AG09319 (cell line): ENCODE results near the gene SLC7A7.

Source experiments
- DNase-seq: peaks from one replicate; pipeline ENCODE4 v3.0.0-alpha.2; 2010; ENCODE audit warnings: low read depth; ENCODE audit errors: extremely low read depth
- TF ChIP-seq, protein P1 (sequence below): IDR thresholded peaks from 2 replicates; pipeline ENCODE4 v1.5.1; 2011; ENCODE audit warnings: low read depth, mild to moderate bottlenecking, inconsistent platforms, low read length, moderate library complexity

Gene SLC7A7

DNA sequence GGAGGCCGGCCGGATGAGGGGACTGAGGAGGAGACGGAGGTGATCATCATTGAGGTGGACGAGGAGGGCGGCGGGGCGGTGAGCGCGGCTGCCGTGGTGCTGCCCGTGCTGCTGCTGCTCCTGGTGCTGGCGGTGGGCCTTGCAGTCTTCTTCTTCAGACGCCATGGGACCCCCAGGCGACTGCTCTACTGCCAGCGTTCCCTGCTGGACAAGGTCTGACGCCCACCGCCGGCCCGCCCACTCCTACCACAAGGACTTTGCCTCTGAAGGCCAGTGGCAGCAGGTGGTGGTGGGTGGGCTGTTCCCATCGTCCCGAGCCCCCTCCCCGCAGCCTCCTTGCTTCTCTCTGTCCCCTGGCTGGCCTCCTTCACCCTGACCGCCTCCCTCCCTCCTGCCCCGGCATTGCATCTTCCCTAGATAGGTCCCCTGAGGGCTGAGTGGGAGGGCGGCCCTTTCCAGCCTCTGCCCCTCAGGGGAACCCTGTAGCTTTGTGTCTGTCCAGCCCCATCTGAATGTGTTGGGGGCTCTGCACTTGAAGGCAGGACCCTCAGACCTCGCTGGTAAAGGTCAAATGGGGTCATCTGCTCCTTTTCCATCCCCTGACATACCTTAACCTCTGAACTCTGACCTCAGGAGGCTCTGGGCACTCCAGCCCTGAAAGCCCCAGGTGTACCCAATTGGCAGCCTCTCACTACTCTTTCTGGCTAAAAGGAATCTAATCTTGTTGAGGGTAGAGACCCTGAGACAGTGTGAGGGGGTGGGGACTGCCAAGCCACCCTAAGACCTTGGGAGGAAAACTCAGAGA, 30.8 kb upstream of the SLC7A7 start:
- TF ChIP-seq, protein P1, sequence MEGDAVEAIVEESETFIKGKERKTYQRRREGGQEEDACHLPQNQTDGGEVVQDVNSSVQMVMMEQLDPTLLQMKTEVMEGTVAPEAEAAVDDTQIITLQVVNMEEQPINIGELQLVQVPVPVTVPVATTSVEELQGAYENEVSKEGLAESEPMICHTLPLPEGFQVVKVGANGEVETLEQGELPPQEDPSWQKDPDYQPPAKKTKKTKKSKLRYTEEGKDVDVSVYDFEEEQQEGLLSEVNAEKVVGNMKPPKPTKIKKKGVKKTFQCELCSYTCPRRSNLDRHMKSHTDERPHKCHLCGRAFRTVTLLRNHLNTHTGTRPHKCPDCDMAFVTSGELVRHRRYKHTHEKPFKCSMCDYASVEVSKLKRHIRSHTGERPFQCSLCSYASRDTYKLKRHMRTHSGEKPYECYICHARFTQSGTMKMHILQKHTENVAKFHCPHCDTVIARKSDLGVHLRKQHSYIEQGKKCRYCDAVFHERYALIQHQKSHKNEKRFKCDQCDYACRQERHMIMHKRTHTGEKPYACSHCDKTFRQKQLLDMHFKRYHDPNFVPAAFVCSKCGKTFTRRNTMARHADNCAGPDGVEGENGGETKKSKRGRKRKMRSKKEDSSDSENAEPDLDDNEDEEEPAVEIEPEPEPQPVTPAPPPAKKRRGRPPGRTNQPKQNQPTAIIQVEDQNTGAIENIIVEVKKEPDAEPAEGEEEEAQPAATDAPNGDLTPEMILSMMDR: no peak

DNA sequence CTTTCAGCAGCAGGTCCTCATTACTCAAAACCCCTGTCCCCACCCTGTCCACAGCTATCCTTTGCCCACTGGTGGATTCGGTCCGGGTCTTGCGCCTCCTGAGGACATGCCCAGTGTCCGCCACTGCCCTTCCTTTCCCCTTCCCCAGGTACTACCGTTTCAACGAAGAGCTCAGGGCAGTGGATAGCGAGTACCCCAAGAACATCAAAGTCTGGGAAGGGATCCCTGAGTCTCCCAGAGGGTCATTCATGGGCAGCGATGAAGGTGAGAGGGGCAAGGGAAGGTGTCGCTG, 29.8 kb upstream of the SLC7A7 start:
- no peak for DNase-seq
- TF ChIP-seq, protein P1: no peak

More for the DNA sequence above, 30.8 kb upstream of the SLC7A7 start:
- DNase-seq: no peak

DNA sequence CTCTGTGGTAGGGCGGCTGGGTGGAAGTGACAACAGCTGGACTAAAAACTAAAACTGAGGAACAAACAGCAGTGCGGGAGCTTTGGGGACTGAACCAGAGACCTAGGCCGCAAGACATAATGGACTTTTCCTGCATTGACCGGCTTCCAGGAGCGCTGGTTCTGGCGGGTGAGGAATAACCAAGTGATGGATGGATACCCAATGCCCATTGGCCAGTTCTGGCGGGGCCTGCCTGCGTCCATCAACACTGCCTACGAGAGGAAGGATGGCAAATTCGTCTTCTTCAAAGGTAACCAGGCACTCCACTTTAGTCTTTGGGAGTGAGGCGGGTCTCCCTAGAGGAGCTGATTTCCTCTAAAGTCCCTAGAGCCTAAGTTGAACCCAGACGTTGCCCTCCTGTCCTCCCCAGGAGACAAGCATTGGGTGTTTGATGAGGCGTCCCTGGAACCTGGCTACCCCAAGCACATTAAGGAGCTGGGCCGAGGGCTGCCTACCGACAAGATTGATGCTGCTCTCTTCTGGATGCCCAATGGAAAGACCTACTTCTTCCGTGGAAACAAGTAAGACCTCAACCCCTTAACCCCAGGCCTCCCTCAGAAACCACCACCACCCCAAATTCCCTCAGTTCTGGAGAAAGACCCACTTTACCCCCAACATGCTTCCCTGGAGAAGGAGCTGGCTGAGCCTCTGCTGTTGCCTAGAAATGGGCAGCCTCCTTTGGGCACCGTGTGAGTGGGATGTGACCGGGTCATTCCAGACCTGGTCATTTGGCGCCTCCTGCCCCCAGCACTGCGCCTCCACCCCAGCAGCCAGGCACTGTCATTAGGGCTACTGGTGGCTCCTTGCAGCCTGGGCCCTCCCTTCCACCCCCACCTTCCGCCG, 29.2 kb upstream of the SLC7A7 start:
- TF ChIP-seq, protein P1: no peak
- no peak for DNase-seq

DNA sequence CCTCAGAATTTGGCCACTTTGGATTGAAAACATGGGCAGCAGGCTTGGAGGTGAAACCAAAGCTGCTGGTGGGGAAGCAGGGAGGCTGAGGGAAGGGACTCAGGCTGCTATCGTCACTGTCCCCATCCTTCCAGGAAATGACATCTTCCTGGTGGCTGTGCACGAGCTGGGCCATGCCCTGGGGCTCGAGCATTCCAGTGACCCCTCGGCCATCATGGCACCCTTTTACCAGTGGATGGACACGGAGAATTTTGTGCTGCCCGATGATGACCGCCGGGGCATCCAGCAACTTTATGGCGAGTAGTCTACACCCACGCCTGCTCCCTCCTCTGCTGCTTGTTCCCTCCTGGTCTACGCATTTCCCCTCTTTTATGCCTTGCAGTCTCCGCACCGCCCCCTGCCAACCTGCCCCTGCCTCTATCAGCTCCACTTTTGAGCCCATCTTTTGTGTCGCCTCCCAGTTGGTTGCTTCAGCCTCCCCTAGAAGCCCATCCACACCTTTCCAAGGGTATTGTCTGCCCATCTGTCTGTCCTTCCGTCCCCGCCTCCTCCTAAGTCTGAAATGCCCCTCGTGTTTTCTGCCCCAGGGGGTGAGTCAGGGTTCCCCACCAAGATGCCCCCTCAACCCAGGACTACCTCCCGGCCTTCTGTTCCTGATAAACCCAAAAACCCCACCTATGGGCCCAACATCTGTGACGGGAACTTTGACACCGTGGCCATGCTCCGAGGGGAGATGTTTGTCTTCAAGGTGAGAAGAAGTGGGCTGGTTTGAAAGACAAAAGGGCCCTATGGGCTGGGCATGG, 28.1 kb upstream of the SLC7A7 start:
- TF ChIP-seq, protein P1: no peak
- no peak for DNase-seq

DNA sequence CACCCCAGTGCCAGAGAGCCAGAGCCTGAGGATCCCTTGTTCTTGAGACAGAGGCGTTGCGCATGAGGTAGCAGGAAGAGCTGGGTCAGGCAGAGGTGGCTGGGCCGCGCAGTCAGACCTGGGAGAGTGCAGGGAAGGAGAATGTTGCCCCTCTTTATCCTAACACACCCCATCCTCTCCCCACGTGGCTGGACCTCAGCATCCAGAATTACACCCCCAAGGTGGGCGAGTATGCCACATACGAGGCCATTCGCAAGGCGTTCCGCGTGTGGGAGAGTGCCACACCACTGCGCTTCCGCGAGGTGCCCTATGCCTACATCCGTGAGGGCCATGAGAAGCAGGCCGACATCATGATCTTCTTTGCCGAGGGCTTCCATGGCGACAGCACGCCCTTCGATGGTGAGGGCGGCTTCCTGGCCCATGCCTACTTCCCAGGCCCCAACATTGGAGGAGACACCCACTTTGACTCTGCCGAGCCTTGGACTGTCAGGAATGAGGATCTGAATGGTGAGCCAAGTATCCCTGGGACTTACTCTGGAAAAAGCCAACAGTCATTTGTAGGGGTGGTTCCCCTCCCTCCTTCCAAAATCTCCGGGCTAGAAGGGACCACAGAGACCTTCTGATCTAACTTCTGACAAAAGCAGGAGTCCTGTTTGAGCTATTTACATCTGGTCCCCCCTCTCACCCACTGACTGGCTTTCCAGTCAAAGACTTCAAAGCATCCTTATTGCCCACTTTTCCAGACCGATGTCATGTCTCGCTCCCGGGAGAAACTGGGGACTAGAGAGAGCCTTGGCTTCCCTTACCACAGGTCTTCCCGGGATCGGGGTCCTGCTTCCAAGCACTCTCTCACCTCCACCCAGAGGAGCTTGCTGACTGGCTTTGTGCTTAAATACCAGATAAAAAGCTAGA, 27.2 kb upstream of the SLC7A7 start:
- DNase-seq: no peak
- TF ChIP-seq, protein P1: no peak

DNA sequence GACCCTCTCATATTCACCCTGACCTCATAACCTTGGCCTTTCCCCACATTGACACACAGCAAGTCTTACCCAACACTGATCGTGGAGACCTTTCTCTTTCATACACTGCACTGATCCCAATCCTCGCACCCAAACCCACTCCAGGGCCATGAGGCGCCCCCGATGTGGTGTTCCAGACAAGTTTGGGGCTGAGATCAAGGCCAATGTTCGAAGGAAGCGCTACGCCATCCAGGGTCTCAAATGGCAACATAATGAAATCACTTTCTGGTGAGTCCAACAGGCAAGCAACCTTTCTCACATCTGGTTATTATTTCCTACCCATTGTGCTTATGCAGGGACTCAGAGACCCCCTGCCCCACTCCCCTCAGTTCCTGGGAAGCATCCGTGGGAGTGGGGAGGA, 26.5 kb upstream of the SLC7A7 start:
- TF ChIP-seq, protein P1: no peak

More for the DNA sequence above, 26.5 kb upstream of the SLC7A7 start:
- DNase-seq: no peak
